ENCODE results near the gene FYN. TPM values are rescaled to one million over a fixed set of nuclear protein-coding genes. Genes with fewer than 3 reads are reported as not detected.

Gene FYN
- total and polyA plus RNA-seq, 2 of the 8 experiments (the other 6 are each of a cell fraction or from before 2014, with no cell fraction given), result 46.8 to 97.2 TPM

GRCh38 chr6:111687652-111688051 is 185.6 kb downstream of the FYN start:
- CTCF ChIA-PET (ENCODE audit: partially characterized antibody), result interaction anchor here (0.6 to 1.3 kb wide), 7 partner anchors 9 to 358 kb away, joined by 3 to 4 read pairs (median 4); no protein-coding TSS in a partner anchor
- Histone ChIP-seq H3K9ac (replicated peaks in 1 of 4; ENCODE audit: extremely low read depth in 1 of 4, low read depth in 3 of 4, low read length in 3 of 4) (no peak overlapping the region), H4K20me1 (replicated peaks in 1 of 2; ENCODE audit: control insufficient read depth in 1 of 2, insufficient read depth in 2 of 2, low read length in 2 of 2) (peaks cover 2 to 3% of the 10 kb centered on the region in 2 experiments), H2BK15ac (ENCODE audit: low read length) (no peak overlapping the region), H2BK120ac (replicated peaks; ENCODE audit: low read depth, low read length) (no peak overlapping the region), H2AFZ (ENCODE audit: low read length) (no peak overlapping the region), H3K4me2 (ENCODE audit: insufficient read depth in 1 of 2, low read depth in 2 of 2, low read length in 2 of 2) (no peak overlapping the region), H2AK5ac (ENCODE audit: low read depth, low read length) (no peak overlapping the region), H3K18ac (ENCODE audit: extremely low read depth, low read length) (no peak overlapping the region), H3K56ac (replicated peaks; ENCODE audit: insufficient read length, low read depth, low read length) (no peak overlapping the region), H3K4me1 (replicated peaks in 1 of 4; ENCODE audit: control insufficient read depth in 3 of 4, insufficient read depth in 4 of 4, low read length in 3 of 4) (peaks cover 0 to 4% (median 0%) of the 10 kb centered on the region in 4 experiments; a peak in 4 of 7 replicates), H4K91ac (replicated peaks; ENCODE audit: insufficient read length, low read length) (no peak overlapping the region), H3K23me2 (ENCODE audit: low read depth, low read length) (no peaks in the 10 kb centered on the region), H3K79me2 (ENCODE audit: control insufficient read depth in 1 of 2, insufficient read depth in 2 of 2, low read length in 2 of 2) (no peaks in the 10 kb centered on the region), H2BK5ac (ENCODE audit: low read depth, low read length) (no peak overlapping the region), H2BK12ac (ENCODE audit: low read depth, low read length) (no peak overlapping the region), H3K79me1 (ENCODE audit: low read depth, low read length) (no peaks in the 10 kb centered on the region), H3K4ac (replicated peaks; ENCODE audit: insufficient read length, low read depth, low read length) (no peak overlapping the region), H3K4me3 (ENCODE audit: extremely low read depth in 1 of 4, insufficient read depth in 2 of 4, low read depth in 3 of 4, low read length in 4 of 4) (no peak overlapping the region), H3K14ac (ENCODE audit: insufficient read length) (no peak overlapping the region), H3K23ac (ENCODE audit: insufficient read length) (no peak overlapping the region), H4K5ac (ENCODE audit: insufficient read length, low read depth, low read length) (no peak overlapping the region), H3K9me3 (ENCODE audit: insufficient read depth in 2 of 2, low read depth in 1 of 2, low read length in 1 of 2) (no peaks in the 10 kb centered on the region), H4K8ac (ENCODE audit: extremely low read depth, insufficient read depth, low read length) (no peak overlapping the region), H3K27ac (ENCODE audit: low read depth, low read length) (no peak overlapping the region), H3K36me3 (ENCODE audit: control insufficient read depth in 2 of 4, insufficient read depth in 4 of 4, low read length in 3 of 4) (peaks cover 5 to 25% (median 8%) of the 10 kb centered on the region in 4 experiments; a peak in 5 of 8 replicates), H2BK20ac (ENCODE audit: low read length) (no peak overlapping the region), H3K27me3 (replicated peaks in 1 of 4; ENCODE audit: control insufficient read depth in 3 of 4, extremely low read depth in 1 of 4, insufficient read depth in 3 of 4, low read length in 3 of 4) (no peaks in the 10 kb centered on the region)
- no peak for FAIRE-seq
- no peak for TF ChIP-seq SAP30 (IDR thresholded peaks at IDR 0.05; ENCODE audit: insufficient read depth, insufficient replicate concordance, low read length)
- POLR2A ChIA-PET (ENCODE audit: partially characterized antibody), result interaction anchor here (0.7 kb wide), 1 partner anchor 30 kb away, joined by 3 read pairs; no protein-coding TSS in a partner anchor
- DNase-seq (ENCODE audit: low read depth in 1 of 2, low spot score in 2 of 2), result no peak
